Ovary (tissue), 9 donors: ENCODE data around the gene VEPH1. TPM values are rescaled to one million over a fixed set of nuclear protein-coding genes. Genes with fewer than 3 reads are reported as not detected.

Source experiments
- DNase-seq, 5 donors: peaks; one replicate each; pipeline ENCODE4 v3.0.0-alpha.2; 2019 to 2020
- H3K27ac ChIP-seq, 2 donors: fragments of 200-600 bp; one replicate each; pipeline versions ENCODE4 v1.5.1 to v1.8.0; 2019 to 2022
- H3K27me3 ChIP-seq: fragments of 200-600 bp; one replicate; pipeline ENCODE4 v1.8.0; 2022
- H3K36me3 ChIP-seq: fragments of 200-600 bp; sonication (generic); one replicate; pipeline ENCODE4 v1.5.1; 2019
- H3K4me1 ChIP-seq: one replicate; pipeline ENCODE4 v1.8.1; 2013; ENCODE audit warnings: mild to moderate bottlenecking, moderate library complexity; ENCODE audit not compliant: insufficient read depth
- H3K4me3 ChIP-seq: fragments of 200-600 bp; sonication (generic); one replicate; pipeline ENCODE4 v1.5.1; 2017
- H3K9me3 ChIP-seq, 2 donors: fragments of 200-600 bp in 1 of 2; sonication (generic) in 1 of 2; one replicate each; pipeline versions ENCODE4 v1.5.1 to v1.8.1; 2013 to 2019; ENCODE audit warnings: mild to moderate bottlenecking in 1 of 2, moderate library complexity in 1 of 2
- EP300 ChIP-seq: sonication (generic); formaldehyde crosslinking; IDR thresholded peaks from one replicate; pipeline ENCODE4 v1.6.1; 2017; ENCODE audit warnings: antibody characterized with exemption
- POLR2A ChIP-seq: fragments of 450-650 bp; IDR thresholded peaks from one replicate; pipeline ENCODE4 v1.6.1; 2017; ENCODE audit warnings: antibody characterized with exemption, mild to moderate bottlenecking, moderate library complexity
- WGBS, 3 donors: extraction: QIAGEN DNeasy Blood & Tissue Kit in 1 of 3; methylation state at CpG; one replicate each; pipeline versions ENCODE4 v1.1.5 to v1.1.7; 2013 to 2017; 5-methylcytosine and 5-hydroxymethylcytosine counted together
- intact Hi-C, 4 donors: fragments of 100-400 bp; cut with DNase I; formaldehyde crosslinking; loops; one replicate each; pipeline versions ENCODE4 v1.11.0 to v1.15.1; 2022 to 2023
- polyA plus RNA-seq, 2 donors: library from polyadenylated mRNA; stranded (reverse); fragments of 200-250 nt in 1 of 2; fragments of 350-450 nt in 1 of 2; fragmentation: Illumina TruSeq in 1 of 2; extraction: RNeasy Lipid Tissue Mini Kit (QIAGEN cat#74804) in 1 of 2; gene quantifications; one replicate each; pipeline ENCODE4 v1.2.3, GENCODE V29; 2013 to 2014
- total RNA-seq, 7 donors: library from RNA; depleted of rRNA in 2 of 7; stranded (reverse); fragments of >200 nt in 2 of 7; fragmentation: NEBNext Ultra II Directional in 3 of 7; extraction: Animal tissue kit (Norgen Biotek cat#: 25700) in 3 of 7; gene quantifications; one replicate each; pipeline versions ENCODE4 v1.1.0 to v1.2.4, GENCODE V29; 2016 to 2023
- TF ChIP-seq, protein P1 (sequence below), 3 donors: fragments of 450-650 bp in 2 of 3; fragments of 200-600 bp in 1 of 3; IDR thresholded peaks; one replicate each; pipeline versions ENCODE4 v1.5.1 to v1.8.0; 2016 to 2022; ENCODE audit warnings: antibody characterized with exemption in 3 of 3, mild to moderate bottlenecking in 1 of 3
- donor health status: DM: no; HTN: no; CAD: no; lungs with moderate emphysema.
- donor health status: DM: no; HTN: no; CAD: no.
- donor health status: Bipolar disorder and iron deficiency.
- donor health status: DM: yes; HTN: yes; CAD: no.
- donor health status: DM: no; HTN: no; CAD: no.
- donor health status: DM: yes; HTN: yes; CAD: no.

Gene VEPH1
- total and polyA plus RNA-seq, 9 donors, result 0.23 to 4.6 (median 1.3) TPM; not detected in 1

DNA sequence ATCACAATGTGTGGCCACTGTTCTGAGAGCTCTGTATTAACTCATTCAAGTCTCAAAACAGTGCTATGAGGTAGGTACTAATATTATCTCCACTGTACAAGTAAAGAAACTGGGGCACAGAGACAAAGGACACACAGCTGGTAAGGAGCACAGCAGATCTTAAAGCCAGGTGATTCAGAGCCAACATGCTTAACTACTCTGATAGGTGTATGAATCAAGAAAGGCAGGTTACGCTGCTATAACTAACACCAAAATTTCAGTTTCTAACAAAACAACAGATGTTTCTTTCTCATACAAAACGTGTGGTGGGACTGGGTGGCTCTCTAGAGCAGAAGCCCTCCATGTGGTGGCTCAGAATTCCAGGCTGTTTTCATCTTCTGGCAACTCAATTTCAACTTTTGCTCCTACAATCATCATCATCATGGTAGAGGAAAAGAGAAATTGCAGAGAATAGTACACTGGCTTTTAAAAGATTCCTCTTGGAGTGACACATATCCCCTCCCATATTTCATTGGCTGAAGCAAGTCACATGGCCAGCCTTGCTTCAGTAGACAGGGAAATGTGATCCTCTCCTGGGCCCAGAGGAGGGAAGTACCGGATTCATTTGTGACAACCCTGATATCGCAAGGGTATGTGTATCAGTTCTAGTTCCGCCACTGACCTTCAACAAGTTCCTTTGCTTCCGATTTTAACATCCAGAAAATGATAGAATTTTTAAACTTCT is 192.7 kb downstream of the VEPH1 start:
- Histone ChIP-seq H3K4me3 (no peak overlapping the region), H3K4me1 (no peaks in the 10 kb centered on the region), H3K36me3 (no peaks in the 10 kb centered on the region), H3K27me3 (no peaks in the 10 kb centered on the region), H3K27ac (no peak overlapping the region), H3K9me3 (no peaks in the 10 kb centered on the region)
- WGBS, 3 donors, result 80 to 87% (median 85%) methylated on average over 6 of the region's 6 CpGs
- TF ChIP-seq, protein P1, sequence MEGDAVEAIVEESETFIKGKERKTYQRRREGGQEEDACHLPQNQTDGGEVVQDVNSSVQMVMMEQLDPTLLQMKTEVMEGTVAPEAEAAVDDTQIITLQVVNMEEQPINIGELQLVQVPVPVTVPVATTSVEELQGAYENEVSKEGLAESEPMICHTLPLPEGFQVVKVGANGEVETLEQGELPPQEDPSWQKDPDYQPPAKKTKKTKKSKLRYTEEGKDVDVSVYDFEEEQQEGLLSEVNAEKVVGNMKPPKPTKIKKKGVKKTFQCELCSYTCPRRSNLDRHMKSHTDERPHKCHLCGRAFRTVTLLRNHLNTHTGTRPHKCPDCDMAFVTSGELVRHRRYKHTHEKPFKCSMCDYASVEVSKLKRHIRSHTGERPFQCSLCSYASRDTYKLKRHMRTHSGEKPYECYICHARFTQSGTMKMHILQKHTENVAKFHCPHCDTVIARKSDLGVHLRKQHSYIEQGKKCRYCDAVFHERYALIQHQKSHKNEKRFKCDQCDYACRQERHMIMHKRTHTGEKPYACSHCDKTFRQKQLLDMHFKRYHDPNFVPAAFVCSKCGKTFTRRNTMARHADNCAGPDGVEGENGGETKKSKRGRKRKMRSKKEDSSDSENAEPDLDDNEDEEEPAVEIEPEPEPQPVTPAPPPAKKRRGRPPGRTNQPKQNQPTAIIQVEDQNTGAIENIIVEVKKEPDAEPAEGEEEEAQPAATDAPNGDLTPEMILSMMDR (IDR thresholded peaks at IDR 0.05), result no peak
- TF ChIP-seq POLR2A (no peak), EP300 (no peak)
- intact Hi-C loops, result no loop called here
- DNase-seq, result no peak

DNA sequence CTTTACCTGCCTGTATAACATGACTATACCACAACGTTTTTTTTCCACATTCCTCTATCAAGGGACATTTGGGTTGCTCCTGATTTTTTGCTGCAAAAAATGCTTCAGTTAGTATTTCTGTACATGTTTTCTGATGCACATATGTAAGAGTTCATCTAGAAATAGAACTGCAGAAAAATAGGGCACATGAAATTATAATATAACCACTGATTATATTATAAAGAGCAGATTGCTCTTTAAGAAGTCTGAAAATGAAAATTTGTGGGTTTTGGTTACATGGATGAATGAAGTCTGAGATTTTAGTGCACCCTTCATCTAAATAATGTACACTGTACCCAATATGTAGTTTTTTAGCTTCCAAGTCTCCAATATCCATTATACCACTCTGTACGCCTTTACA is 196.7 kb downstream of the VEPH1 start:
- H3K4me3 ChIP-seq, result no peak overlapping the region

DNA sequence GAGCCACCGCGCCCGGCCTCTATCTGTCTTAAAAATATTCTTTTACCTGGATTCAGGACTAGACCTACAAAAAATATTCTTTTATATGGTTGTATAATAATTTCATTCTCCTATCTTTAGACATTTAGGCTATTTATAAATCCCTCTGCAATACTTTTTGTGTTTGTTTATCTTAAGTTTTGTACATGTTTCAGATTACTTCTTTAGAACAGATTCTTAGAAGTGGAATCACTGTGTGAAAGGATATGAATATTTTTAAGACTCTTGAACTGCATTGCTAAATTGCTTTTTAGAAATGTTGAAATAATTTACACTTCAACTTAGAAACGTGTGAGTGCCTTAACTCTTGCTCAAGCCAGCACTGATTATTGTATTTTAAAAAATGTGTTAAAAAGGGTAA is 197.8 kb downstream of the VEPH1 start:
- intact Hi-C loops, result no loop called here
- no peaks in the 10 kb centered on the region for H3K27me3 ChIP-seq
- WGBS, 3 donors, result 75 to 77% (median 75%) methylated on average over 4 of the region's 4 CpGs
- H3K27ac ChIP-seq, result no peak overlapping the region
- H3K9me3 ChIP-seq, result no peaks in the 10 kb centered on the region
- H3K4me1 ChIP-seq, result no peaks in the 10 kb centered on the region
- H3K36me3 ChIP-seq, result no peaks in the 10 kb centered on the region
- no peak for DNase-seq
- H3K4me3 ChIP-seq, result no peak overlapping the region
- TF ChIP-seq EP300 (no peak), POLR2A (no peak)
- TF ChIP-seq, protein P1 (IDR thresholded peaks at IDR 0.05), result no peak

More for the DNA sequence above, 196.7 kb downstream of the VEPH1 start:
- Histone ChIP-seq H3K36me3 (no peaks in the 10 kb centered on the region), H3K4me1 (no peaks in the 10 kb centered on the region), H3K27ac (no peak overlapping the region), H3K27me3 (no peaks in the 10 kb centered on the region), H3K9me3 (no peaks in the 10 kb centered on the region)
- intact Hi-C loops, result no loop called here
- no peak for TF ChIP-seq EP300
- TF ChIP-seq, protein P1 (IDR thresholded peaks at IDR 0.05), result no peak
- no peak for TF ChIP-seq POLR2A
- WGBS, 3 donors, result 67 to 76% (median 72%) methylated on average over 2 of the region's 2 CpGs
- no peak for DNase-seq

DNA sequence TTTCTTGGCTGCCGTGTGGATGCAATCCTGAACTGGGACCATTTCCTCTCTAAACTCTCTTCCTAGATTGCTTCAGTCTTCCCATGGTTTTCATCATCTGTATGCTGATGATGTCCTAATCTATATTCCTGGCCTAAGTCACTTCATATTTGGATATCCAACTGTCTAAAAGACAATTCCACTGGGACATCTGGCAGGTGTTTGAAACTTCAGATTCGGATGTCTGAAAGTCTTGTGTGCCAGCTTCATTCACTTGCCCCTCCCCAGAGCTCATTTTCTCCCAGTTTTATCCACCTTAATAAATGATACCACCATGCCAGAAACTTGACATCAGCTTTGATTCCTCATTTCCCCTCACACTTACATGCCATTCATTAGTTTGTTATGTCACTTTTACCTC is 201.5 kb downstream of the VEPH1 start:
- intact Hi-C loops, result no loop called here

More for the DNA sequence above, 201.5 kb downstream of the VEPH1 start:
- TF ChIP-seq EP300 (no peak), POLR2A (no peak)
- TF ChIP-seq, protein P1 (IDR thresholded peaks at IDR 0.05), result no peak
- WGBS, 3 donors, result 90 to 92% (median 91%) methylated on average over 2 of the region's 2 CpGs
- Histone ChIP-seq H3K4me3 (no peak overlapping the region), H3K9me3 (no peaks in the 10 kb centered on the region), H3K4me1 (no peaks in the 10 kb centered on the region), H3K27ac (no peak overlapping the region), H3K27me3 (no peaks in the 10 kb centered on the region), H3K36me3 (no peaks in the 10 kb centered on the region)
- DNase-seq, result no peak
